CD14-positive monocyte (primary cell): Measurements from ENCODE around the gene ZNF560. TPM values are rescaled to one million over a fixed set of nuclear protein-coding genes. Genes with fewer than 3 reads are reported as not detected.

Source experiments
- DNase-seq, 3 donors: peaks; one replicate each; pipeline ENCODE4 v3.0.0-alpha.2; 2011 to 2022
- H2AFZ ChIP-seq: 2 replicates; pipeline ENCODE4 v1.6.0; 2012; ENCODE audit warnings: mild to moderate bottlenecking, low read depth, low read length, inconsistent platforms; ENCODE audit not compliant: insufficient read depth, poor library complexity, severe bottlenecking
- H3K27ac ChIP-seq, 2 donors: 1 replicate in 1 of 2; 2 replicates in 1 of 2; pipeline ENCODE4 v1.5.1; 2012 to 2013; ENCODE audit warnings: low read length in 2 of 2, control low read depth in 1 of 2, inconsistent platforms in 1 of 2, low read depth in 1 of 2, mild to moderate bottlenecking in 1 of 2
- H3K27me3 ChIP-seq, 2 donors: one replicate each; pipeline versions ENCODE4 v1.6.0 to v1.6.1; 2011 to 2013; ENCODE audit warnings: low read length in 2 of 2; ENCODE audit not compliant: control insufficient read depth in 2 of 2, insufficient read depth in 2 of 2
- H3K36me3 ChIP-seq, 2 donors: replicated peaks in 1 of 2; 1 replicate in 1 of 2; 2 replicates in 1 of 2; pipeline versions ENCODE4 v1.5.1 to v1.6.1; 2012 to 2013; ENCODE audit warnings: low read length in 2 of 2, control low read depth in 1 of 2, inconsistent platforms in 1 of 2, mild to moderate bottlenecking in 1 of 2; ENCODE audit not compliant: insufficient read depth in 2 of 2, control insufficient read depth in 1 of 2
- H3K4me1 ChIP-seq, 2 donors: 1 replicate in 1 of 2; 2 replicates in 1 of 2; pipeline versions ENCODE4 v1.5.1 to v1.6.1; 2012 to 2013; ENCODE audit warnings: low read length in 2 of 2, control low read depth in 1 of 2, inconsistent platforms in 1 of 2, mild to moderate bottlenecking in 1 of 2, moderate library complexity in 1 of 2; ENCODE audit not compliant: insufficient read depth in 2 of 2, control insufficient read depth in 1 of 2
- H3K4me2 ChIP-seq: replicated peaks from 2 replicates; pipeline ENCODE3; 2012; ENCODE audit warnings: low read length, moderate library complexity, mild to moderate bottlenecking; ENCODE audit not compliant: poor library complexity, severe bottlenecking; ENCODE audit errors: extremely low read depth
- H3K4me3 ChIP-seq, 3 experiments: fragments of 200-600 bp in 1 of 3; sonication (generic) in 1 of 3; replicated peaks in 1 of 3; 1 replicate in 2 of 3; 2 replicates in 1 of 3; pipeline ENCODE4 v1.5.1; 2011 to 2013; ENCODE audit warnings: low read length in 3 of 3, mild to moderate bottlenecking in 3 of 3, control low read depth in 2 of 3, low read depth in 2 of 3, inconsistent platforms in 1 of 3, moderate library complexity in 1 of 3
- H3K79me2 ChIP-seq: 2 replicates; pipeline ENCODE4 v1.6.0; 2012; ENCODE audit warnings: mild to moderate bottlenecking, control low read depth, inconsistent platforms, low read length, moderate library complexity; ENCODE audit not compliant: insufficient read depth
- H3K9ac ChIP-seq: 2 replicates; pipeline ENCODE4 v1.6.0; 2017; ENCODE audit warnings: low read length, mild to moderate bottlenecking; ENCODE audit not compliant: insufficient read depth, poor library complexity, severe bottlenecking
- H3K9me3 ChIP-seq, 2 donors: replicated peaks in 1 of 2; 1 replicate in 1 of 2; 2 replicates in 1 of 2; pipeline versions ENCODE4 v1.5.1 to v1.6.1; 2012 to 2013; ENCODE audit warnings: low read length in 2 of 2, control low read depth in 1 of 2; ENCODE audit not compliant: control insufficient read depth in 1 of 2, insufficient read depth in 1 of 2
- H4K20me1 ChIP-seq: 2 replicates; pipeline ENCODE4 v1.6.0; 2012; ENCODE audit warnings: mild to moderate bottlenecking, low read length, control low read depth, moderate library complexity; ENCODE audit not compliant: insufficient read depth
- H3K27ac Mint-ChIP-seq, 7 donors: one replicate each; pipeline ENCODE4 v1.8.0; 2020; ENCODE audit warnings: mild to moderate bottlenecking in 7 of 7, mixed read lengths in 7 of 7, moderate library complexity in 6 of 7, inconsistent platforms in 2 of 7
- H3K27me3 Mint-ChIP-seq, 3 donors: one replicate each; pipeline ENCODE4 v1.8.0; 2021 to 2022; ENCODE audit warnings: low read depth in 3 of 3, mild to moderate bottlenecking in 3 of 3, mixed read lengths in 3 of 3, moderate library complexity in 3 of 3, inconsistent platforms in 1 of 3
- H3K36me3 Mint-ChIP-seq, 2 donors: one replicate each; pipeline ENCODE4 v1.8.0; 2020; ENCODE audit warnings: mixed read lengths in 2 of 2, inconsistent platforms in 1 of 2, mild to moderate bottlenecking in 1 of 2
- H3K4me1 Mint-ChIP-seq: one replicate; pipeline ENCODE4 v1.8.0; 2020; ENCODE audit warnings: mild to moderate bottlenecking, mixed read lengths
- H3K4me3 Mint-ChIP-seq, 2 donors: one replicate each; pipeline ENCODE4 v1.8.0; 2020; ENCODE audit warnings: mild to moderate bottlenecking in 2 of 2, mixed read lengths in 2 of 2, moderate library complexity in 1 of 2
- H3K9me3 Mint-ChIP-seq, 7 donors: one replicate each; pipeline ENCODE4 v1.8.0; 2020 to 2022; ENCODE audit warnings: mixed read lengths in 7 of 7, mild to moderate bottlenecking in 6 of 7, moderate library complexity in 6 of 7, inconsistent platforms in 2 of 7
- WGBS: methylation state at CpG from one replicate; pipeline ENCODE4 v1.1.5; 2013; ENCODE audit warnings: missing lambda C conversion rate; ENCODE audit not compliant: insufficient coverage; 5-methylcytosine and 5-hydroxymethylcytosine counted together
- intact Hi-C, 2 donors: fragments of 100-400 bp; cut with micrococcal nuclease; formaldehyde crosslinking; loops; one replicate each; pipeline versions ENCODE4 v1.15.0 to v1.15.1; 2023
- polyA plus RNA-seq, 3 donors: library from polyadenylated mRNA; depleted of rRNA in 1 of 3; unstranded in 2 of 3; stranded (reverse) in 1 of 3; fragments of 300-500 nt in 2 of 3; fragments of >200 nt in 1 of 3; fragmentation: Illumina TruSeq in 2 of 3; gene quantifications; 1 replicate in 2 of 3; 2 replicates in 1 of 3; pipeline ENCODE4 v1.2.3, GENCODE V29; 2012 to 2021
- TF ChIP-seq, protein P1 (sequence below): fragments of 200-600 bp; IDR thresholded peaks from one replicate; pipeline ENCODE4 v1.8.0; 2022; ENCODE audit warnings: antibody characterized with exemption, mild to moderate bottlenecking

The ZNF560 gene
- polyA plus RNA-seq, 3 donors = not detected

GRCh38 chr19:9531933-9532332 is 33.5 kb upstream of the ZNF560 start:
- H3K4me3 Mint-ChIP-seq = no peak overlapping the region
- peaks cover 81 to 85% of the 10 kb centered on the region in 2 donors for H3K36me3 Mint-ChIP-seq
- no CpG with 5 or more reads among the region's 4 CpGs for WGBS

GRCh38 chr19:9528757-9529336 is 30.4 kb upstream of the ZNF560 start:
- Histone ChIP-seq H2AFZ (no peak overlapping the region), H3K9ac (no peak overlapping the region), H3K27ac (no peak overlapping the region), H4K20me1 (no peaks in the 10 kb centered on the region), H3K36me3 (peaks cover 54 to 69% of the 10 kb centered on the region in 2 donors), H3K27me3 (no peaks in the 10 kb centered on the region), H3K4me3 (peak overlapping the region in 1 of 3 experiments; percentile 52), H3K4me2 (no peak overlapping the region), H3K79me2 (no peaks in the 10 kb centered on the region), H3K4me1 (no peaks in the 10 kb centered on the region), H3K9me3 (peaks cover 72 to 98% of the 10 kb centered on the region in 2 donors)
- intact Hi-C loops = no loop called here
- no peaks in the 10 kb centered on the region for H3K27me3 Mint-ChIP-seq
- WGBS = no CpG with 5 or more reads among the region's 5 CpGs
- peaks cover 54 to 68% of the 10 kb centered on the region in 2 donors for H3K36me3 Mint-ChIP-seq
- H3K4me1 Mint-ChIP-seq = no peaks in the 10 kb centered on the region
- no peak overlapping the region for H3K4me3 Mint-ChIP-seq
- TF ChIP-seq, protein P1, sequence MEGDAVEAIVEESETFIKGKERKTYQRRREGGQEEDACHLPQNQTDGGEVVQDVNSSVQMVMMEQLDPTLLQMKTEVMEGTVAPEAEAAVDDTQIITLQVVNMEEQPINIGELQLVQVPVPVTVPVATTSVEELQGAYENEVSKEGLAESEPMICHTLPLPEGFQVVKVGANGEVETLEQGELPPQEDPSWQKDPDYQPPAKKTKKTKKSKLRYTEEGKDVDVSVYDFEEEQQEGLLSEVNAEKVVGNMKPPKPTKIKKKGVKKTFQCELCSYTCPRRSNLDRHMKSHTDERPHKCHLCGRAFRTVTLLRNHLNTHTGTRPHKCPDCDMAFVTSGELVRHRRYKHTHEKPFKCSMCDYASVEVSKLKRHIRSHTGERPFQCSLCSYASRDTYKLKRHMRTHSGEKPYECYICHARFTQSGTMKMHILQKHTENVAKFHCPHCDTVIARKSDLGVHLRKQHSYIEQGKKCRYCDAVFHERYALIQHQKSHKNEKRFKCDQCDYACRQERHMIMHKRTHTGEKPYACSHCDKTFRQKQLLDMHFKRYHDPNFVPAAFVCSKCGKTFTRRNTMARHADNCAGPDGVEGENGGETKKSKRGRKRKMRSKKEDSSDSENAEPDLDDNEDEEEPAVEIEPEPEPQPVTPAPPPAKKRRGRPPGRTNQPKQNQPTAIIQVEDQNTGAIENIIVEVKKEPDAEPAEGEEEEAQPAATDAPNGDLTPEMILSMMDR = no peak
- H3K27ac Mint-ChIP-seq = no peak overlapping the region
- H3K9me3 Mint-ChIP-seq = peaks cover 60 to 94% (median 92%) of the 10 kb centered on the region in 7 donors
- DNase-seq = no peak

More at GRCh38 chr19:9531933-9532332, 33.5 kb upstream of the ZNF560 start:
- Mint-ChIP-seq H3K27ac (no peak overlapping the region), H3K4me1 (no peaks in the 10 kb centered on the region), H3K9me3 (peaks cover 55 to 93% (median 89%) of the 10 kb centered on the region in 7 donors), H3K27me3 (no peaks in the 10 kb centered on the region)
- H3K4me1 ChIP-seq = no peaks in the 10 kb centered on the region
- peaks cover 4% of the 10 kb centered on the region for H3K79me2 ChIP-seq
- DNase-seq = peak in 1 of 3 donors; percentile 17
- intact Hi-C loops = no loop called here
- H3K27me3 ChIP-seq = no peaks in the 10 kb centered on the region
- no peaks in the 10 kb centered on the region for H4K20me1 ChIP-seq
- no peak overlapping the region for H2AFZ ChIP-seq
- H3K36me3 ChIP-seq = peaks cover 73 to 94% of the 10 kb centered on the region in 2 donors
- H3K4me2 ChIP-seq = no peak overlapping the region
- no peak overlapping the region for H3K27ac ChIP-seq
- no peak overlapping the region for H3K4me3 ChIP-seq
- TF ChIP-seq, protein P1 = no peak
- no peak overlapping the region for H3K9ac ChIP-seq
- peaks cover 74 to 96% of the 10 kb centered on the region in 2 donors for H3K9me3 ChIP-seq
